GM12892 (cell line): Measurements from ENCODE around the gene NAP1L5.

Source experiments
- POLR2A ChIP-seq: IDR thresholded peaks from 2 replicates; pipeline ENCODE4 v1.6.1; 2011; ENCODE audit warnings: low read depth, low read length, control low read depth
- POLR2AphosphoS5 ChIP-seq: IDR thresholded peaks from 2 replicates; pipeline ENCODE4 v1.6.1; 2011; ENCODE audit warnings: low read depth, low read length, control low read depth
- TAF1 ChIP-seq: IDR thresholded peaks from 2 replicates; pipeline ENCODE4 v1.6.1; 2011; ENCODE audit warnings: low read depth, mild to moderate bottlenecking, control low read depth, low read length, borderline replicate concordance

GRCh38 chr4:88719381-88719780 lies 21.8 kb upstream of the NAP1L5 start:
- TF ChIP-seq POLR2A (no peak), TAF1 (no peak), POLR2AphosphoS5 (no peak)
